Keratinocyte (primary cell): Measurements from ENCODE around the gene PCGF3.

ENCODE experiments used
- CTCF ChIP-seq, 3 experiments: IDR thresholded peaks in 1 of 3; conservative IDR thresholded peaks in 1 of 3; optimal IDR thresholded peaks in 1 of 3; 2 replicates in 2 of 3; 3 replicates in 1 of 3; pipeline versions ENCODE3 to v1.5.1; 2011; ENCODE audit warnings: low read length in 3 of 3, mild to moderate bottlenecking in 3 of 3, moderate library complexity in 2 of 3, control low read depth in 1 of 3, inconsistent platforms in 1 of 3; ENCODE audit not compliant: insufficient read depth in 2 of 3; ENCODE audit errors: extremely low read depth in 1 of 3
- EZH2 ChIP-seq: IDR thresholded peaks from one replicate; pipeline ENCODE4 v1.6.1; 2012; ENCODE audit warnings: inconsistent platforms, mild to moderate bottlenecking, low read length, moderate library complexity

GRCh38 chr4:675980-676870 is 29.4 kb upstream of the PCGF3 start:
- TF ChIP-seq CTCF (optimal IDR thresholded peaks at IDR 0.05 in 1 of 3, IDR thresholded peaks at IDR 0.05 in 1 of 3, conservative IDR thresholded peaks at IDR 0.05 in 1 of 3; ENCODE audit: extremely low read depth in 1 of 3, insufficient read depth in 2 of 3, low read length in 3 of 3) (no peak), EZH2 (no peak)
